ENCODE measurements around the gene GLUL.
A peak's percentile ranks its signal among the peaks of the same experiment; 100 is the strongest.
"Not testable (repeated sequence)": the region's sequence is repeated elsewhere in the genome, so short reads cannot be mapped to it uniquely, and the experiment has no call there.

Gene GLUL

DNA sequence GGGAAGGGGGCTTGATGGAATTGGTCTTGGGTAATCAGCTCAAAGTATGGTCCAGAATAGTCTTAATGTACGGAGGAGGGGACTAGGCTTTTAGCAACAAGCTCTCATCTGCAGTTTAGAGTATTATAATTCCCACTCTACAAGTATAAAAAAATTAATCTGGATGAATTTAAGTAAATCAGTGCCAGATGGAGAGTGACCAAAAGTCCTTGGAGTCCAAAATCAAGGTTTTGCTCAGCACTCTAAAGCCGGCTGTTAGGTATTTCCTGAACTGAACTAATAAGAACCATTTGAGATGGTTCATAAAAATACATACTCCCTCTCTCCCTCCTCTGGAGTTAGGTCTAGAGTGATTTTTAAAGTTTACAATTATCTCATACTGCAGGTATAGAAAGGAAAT is 23.7 kb downstream of the GLUL start:
- DNase-seq = no peak

DNA sequence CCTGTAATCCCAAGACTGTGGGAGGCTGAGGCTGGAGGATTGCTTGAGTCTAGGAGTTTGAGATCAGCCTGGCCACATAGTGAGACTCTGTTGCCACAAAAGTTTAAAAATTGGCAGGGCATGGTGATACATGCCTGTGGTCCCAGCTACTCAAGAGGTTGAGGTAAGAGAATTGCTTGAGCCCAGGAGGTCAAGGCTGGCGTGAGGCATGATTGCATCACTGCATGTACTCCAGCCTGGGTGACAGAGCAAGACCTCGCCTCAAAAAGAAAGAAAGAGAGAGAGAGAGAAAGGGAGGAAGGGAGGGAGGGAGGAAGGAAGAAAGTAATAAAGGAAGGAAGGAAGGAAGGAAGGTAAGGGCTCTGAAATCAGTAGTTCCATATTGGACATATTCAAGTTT is 25.0 kb downstream of the GLUL start:
- DNase-seq = no peak

DNA sequence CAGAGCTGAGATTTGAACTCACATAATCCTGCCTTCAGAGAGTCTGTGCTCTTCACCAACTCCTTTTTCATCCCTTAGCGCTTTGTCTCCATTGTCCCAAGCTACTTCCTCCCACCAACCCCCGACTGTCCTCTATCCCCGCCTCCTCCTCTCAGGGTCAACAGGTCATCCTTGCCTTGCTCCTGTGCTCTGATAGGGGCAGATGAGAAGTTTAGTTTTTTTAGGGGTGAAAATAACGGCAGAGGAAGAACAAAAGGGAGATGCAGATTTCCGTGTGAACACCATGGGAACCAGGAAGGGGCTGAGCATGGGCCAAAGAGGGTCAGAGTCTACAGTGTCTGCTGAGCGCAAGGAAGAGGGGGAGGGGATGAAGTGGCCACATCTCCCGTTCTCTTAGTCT is 31.9 kb downstream of the GLUL start:
- DNase-seq = no peak

DNA sequence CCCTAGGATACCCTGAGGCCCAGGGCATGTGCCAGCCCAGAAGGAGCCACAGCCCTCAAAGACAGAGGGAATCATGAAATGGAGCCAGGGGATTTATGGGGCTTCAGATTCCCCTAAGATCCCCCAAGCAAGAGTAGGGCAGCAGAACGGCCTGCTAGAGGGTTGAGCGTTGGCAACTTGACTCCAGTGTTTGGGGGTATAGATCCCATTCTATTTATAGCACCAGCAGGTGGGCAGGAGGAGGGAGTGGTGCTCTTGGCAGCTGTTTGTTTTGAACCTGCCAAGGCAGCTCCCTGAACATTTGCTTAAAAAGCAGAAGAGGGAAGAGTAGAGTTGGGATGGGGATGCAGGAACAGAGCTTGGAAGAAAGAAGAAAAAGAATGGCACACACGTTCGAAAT is 33.7 kb downstream of the GLUL start:
- DNase-seq = no peak

DNA sequence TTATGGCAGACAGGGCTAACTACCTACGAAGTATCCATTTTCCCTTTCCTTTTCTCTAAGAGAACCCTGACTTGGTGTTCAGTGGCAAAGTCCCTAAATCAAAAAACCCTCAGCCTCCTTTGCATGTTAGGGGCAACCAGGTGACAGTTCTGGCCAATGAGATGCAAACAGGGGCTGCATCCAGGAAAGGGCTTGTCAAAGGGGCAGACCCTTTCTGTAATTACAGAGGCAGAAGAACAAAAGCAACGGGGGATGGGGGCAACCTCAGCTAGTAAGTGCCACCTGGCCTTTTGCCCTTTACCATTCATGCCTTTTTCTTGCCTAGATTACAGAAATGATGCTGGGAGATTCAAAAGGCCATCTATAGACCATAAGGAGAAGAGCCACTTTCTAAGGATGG is 34.4 kb downstream of the GLUL start:
- no peak for DNase-seq

DNA sequence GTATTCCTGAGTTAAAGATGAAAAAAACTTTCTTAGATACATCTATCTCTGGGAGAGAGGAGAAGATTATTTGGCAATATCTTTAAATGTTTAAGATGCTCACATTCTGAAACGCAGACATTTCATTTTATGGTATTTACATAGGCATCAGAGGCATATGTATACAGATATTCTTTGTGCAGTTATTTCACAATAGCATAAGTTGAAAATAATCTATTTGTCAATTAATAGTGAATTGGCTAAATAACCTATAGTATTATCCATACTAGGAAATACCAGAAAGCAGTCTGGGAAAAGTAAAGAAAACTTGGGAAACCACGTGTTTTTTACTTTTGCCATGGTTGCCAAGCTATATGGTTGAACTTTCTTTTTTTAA is 35.9 kb downstream of the GLUL start:
- DNase-seq = no peak

DNA sequence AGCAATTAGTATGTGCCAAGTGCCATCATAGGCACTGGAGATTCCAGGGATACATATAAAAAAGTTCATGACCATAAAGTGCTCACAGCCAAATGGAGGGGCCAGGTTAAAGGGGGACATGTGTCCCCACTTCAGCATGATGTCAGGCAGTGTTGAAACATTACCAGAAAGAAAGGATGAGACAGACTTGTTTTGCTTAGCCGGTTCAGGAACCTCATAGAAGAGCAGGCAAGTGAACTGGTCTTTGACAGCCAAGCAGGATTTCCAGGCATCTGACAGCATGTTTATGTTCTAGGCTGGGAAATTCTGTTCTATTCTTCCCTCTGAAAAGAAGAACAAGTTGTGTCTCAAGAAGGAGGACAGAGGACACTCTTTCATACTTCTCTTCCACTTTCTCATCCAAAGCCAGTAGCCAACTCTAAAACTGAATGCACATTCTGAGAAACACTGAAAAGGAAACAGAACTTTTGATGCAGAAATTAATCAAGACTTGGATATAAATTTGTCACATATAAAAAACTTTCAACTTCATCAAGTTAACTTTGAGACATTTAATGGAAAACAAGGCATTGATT is 39.7 kb downstream of the GLUL start:
- DNase-seq = no peak

DNA sequence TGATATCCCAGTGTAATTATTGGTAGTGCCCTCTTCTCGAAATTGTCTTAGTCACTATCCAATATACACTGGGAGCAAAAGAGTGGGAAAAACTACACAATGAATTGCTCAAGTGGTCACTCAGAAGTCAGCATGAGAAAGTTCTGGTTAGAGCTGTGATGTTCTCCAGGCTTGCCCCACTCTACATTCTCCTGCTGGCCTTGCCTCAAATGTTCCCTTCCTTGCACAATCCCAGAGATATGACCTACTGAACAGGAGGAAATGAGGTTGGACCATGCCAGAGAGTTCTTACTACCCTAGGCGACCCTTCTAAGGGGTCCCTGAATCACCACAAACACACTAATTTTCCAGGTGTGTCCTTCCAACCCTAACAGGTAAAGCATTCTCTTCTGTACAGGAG is 40.8 kb downstream of the GLUL start:
- peak in 2 of 3 donors; percentile 4 to 14 for DNase-seq

DNA sequence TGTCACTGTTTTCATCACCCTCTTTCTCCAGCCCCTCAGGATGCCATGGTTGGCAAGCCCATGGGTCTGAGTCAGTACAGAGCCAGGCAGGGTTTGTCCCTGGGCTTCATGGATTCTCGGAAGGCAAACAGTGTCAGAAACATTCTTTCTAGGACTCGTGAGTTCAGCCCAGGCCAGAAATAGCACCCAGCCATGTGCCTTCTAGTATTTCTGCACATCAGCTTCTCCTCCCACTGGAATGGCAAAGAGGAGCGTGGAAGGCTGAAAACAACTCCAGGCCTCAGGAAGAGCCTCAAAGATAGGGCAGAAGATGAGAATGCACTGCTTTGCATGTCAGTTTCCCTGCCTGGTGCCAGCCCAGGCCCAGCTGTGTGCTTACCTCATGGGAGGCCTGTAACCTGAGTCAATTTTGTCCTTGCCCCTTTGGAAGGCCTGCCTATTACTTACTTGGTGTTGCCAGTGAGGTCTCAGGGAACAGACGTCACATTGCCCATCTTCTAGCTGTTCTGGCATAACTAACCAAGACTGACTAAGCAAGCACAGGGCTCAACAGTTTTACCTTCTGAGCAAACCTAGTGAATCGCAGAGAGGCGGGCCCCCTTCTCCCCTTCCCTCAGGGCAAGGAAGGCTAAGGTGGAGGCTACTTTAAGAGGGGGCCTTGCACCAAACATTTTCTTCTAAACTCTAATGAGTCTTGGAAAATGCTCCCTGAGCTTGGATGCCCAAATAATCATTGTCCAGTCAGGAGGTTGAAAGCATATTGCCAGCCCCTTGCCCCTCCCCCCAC is 42.4 kb downstream of the GLUL start:
- no peak for DNase-seq

DNA sequence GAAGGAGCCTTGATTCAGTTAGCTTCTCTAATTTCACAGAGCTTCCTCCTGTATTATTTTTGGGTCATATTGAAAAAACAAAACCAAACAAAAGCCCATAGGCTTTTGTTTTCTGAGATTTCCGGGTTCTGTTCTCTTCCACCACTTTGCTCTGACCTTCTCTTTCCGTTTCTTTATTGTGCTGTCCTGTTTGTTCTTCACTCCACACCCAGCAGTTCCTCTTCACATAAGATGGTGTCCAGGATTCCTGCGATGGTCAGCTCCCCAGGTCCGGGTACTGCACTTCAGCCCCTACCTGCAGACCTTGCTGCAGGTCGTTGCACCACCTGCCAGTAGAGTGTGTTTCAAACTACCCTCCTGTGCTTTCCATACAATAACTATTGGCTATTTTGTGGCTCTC is 44.6 kb downstream of the GLUL start:
- DNase-seq = no peak

DNA sequence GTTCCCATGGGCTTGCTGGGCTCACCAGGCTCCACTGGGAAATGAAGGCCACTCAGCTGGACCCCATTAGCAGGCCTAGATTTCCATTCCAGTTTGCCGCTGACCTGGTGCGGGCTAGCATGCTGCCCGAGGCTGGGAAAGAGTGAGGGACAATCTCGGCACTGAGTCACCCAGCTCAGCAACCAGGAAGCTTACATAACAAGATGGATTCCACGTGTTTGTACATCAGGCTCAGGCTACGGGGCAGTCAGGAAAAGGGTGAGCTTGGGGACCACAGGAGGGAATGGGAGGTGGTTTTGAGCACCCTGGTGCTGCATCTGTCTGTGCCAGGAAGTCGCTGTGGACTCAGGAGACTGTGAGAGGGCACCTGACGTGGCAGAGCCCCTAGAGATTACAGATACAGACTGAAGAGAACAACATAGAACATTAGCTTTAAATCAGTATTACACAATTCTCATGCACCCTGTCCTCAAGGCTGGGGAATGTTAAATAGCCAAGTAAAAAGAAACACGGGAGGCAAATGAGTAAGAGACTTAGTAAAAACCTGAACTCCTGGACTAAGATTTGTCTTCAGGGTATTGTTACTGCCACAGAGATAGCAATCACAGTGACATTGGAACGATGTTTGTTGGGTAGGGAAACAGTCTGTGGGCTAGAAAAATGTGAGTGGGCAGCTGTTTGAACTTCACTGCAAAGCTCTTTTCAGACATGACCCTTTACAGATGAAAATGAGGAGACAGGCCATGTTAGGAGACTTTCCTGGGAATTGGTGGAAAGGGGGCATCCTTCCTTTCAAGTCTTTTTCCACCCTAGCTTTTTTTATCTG is 51.1 kb downstream of the GLUL start:
- peak in 2 of 3 donors; percentile 14 for DNase-seq

DNA sequence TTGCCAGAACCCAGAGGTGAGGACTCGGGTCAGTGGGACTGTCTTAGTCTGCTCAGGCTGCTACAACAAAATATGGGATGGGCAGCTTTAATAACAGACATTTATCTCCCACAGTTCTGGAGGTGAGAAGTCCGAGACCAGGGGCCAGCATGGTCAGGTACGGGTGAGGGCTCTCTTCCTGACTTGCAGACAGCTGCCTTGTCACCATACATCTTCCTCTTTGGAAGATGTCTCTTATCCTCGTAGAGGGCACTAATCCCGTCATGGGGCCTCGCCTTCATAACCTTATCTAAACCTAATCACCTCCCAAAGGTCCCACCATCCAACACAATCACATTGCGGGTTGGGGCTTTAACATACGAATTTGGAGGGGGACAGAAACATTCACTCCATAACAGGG is 51.9 kb downstream of the GLUL start:
- no peak for DNase-seq

DNA sequence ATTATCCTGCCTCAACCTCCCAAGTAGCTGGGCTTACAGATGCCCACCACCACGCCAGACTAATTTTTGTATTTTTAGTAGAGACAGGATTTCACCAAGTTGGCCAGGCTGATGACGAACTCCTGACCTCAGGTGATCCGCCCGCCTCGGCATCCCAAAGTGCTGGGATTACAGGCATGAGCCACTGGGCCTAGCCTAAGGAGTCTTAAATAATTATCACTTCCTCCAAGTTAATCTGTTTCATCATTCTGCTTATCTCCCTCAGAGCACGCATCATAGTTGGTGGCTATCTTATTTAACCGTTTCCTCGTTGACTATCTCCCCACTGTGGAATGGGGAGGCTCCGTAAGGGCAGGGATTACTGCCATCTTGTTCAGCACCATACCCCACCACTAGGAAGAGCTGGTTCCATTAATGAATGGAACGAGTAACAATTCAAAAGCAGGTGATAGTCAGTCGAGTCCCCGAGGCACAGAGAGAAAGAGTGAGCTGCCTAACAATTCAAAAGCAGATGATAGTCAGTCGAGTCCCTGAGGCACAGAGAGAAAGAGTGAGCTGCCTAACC is 52.7 kb downstream of the GLUL start:
- DNase-seq = no peak

DNA sequence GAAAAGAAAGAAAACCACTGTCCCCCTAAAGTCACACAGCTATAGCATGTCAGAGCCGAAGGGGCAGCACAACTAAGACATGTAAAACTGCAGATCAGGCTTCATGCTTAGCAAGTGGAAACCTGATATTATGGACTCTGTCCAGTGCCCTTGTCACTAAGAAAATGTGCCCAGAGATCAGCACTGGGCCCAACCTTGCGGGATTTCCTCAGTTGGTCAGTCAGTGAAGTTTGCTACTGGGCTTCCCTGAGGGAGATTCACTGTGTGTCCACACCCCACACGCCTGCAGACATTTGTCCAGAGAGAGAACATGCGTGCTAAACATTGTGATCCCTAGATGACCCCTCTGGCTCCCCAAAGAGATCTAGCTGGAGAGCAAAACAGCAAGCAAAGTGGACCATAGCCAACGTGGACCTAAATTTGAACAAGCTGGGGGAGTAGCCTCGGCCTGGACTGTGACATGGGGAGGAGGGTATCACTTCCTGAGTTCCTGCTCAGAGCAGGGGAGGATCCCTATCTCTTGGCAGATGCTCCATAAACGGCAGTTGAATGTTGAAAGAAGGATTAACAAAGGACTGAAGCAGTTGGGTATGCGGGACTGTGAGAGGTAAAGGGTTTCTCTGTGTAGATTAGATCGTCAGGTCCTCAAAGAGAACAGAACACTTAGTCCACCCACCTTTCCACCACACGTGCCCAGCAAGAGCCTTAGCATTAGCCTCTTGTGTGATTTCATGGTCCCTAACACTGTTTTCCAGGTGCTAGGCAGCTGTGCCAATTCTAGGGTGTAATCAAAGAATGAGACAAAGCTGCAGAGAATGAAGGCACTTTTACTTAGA is 53.6 kb downstream of the GLUL start:
- no peak for DNase-seq

DNA sequence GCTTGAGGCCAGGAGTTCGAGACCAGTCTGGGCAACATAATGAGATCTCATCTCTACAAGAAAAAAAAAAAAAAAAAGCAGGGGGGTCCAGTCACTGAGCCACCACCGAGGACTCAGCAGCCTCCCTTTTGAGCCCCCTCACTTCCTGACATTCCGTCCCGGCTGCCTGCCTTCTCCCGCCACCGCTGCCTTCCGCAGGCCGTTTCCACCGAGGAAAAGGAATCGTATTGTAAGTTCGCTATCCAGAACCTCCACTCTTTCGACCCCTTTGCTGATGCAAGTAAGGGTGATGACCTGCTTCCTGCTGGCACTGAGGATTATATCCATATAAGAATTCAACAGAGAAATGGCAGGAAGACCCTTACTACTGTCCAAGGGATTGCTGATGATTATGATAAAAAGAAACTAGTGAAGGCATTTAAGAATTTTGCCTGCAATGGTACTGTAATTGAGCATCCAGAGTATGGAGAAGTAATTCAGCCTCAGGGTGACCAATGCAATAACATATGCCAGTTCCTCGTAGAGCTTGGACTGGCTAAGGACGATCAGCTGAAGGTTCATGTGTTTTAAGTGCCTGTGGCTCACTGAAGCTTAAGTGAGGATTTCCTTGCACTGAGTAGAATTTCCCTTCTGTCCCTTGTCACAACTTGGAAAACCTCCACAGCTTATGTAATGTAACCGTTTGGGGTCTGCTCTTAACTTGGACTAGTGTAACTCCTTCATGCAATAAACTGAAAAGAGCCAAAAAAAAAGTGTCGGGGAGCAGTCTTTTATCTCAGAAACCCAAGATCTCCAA is 55.6 kb downstream of the GLUL start:
- peak in 1 of 3 donors; percentile 6 for DNase-seq

DNA sequence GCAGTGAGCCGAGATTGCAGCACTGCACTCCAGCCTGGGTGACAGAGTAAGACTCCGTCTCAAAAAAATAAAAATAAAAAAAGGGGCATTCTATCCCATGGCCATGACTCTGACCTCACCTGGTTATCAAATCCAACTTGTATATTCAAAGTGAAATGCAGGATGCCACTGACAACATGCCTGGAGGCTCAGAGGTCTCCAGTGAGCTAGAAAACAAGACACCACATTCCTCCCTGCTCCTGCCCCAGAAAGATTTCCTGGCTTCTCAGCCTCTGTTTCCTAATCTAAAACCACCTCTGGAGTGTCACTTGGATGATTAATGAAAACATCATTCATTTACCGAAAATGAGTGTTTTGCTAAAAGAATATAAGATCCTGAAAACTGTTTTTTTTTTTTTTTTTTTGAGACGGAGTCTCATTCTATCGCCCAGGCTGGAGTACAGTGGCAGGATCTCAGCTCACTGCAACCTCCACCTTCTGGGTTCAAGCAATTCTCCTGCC is 58.5 kb downstream of the GLUL start:
- not testable (repeated sequence) for DNase-seq

DNA sequence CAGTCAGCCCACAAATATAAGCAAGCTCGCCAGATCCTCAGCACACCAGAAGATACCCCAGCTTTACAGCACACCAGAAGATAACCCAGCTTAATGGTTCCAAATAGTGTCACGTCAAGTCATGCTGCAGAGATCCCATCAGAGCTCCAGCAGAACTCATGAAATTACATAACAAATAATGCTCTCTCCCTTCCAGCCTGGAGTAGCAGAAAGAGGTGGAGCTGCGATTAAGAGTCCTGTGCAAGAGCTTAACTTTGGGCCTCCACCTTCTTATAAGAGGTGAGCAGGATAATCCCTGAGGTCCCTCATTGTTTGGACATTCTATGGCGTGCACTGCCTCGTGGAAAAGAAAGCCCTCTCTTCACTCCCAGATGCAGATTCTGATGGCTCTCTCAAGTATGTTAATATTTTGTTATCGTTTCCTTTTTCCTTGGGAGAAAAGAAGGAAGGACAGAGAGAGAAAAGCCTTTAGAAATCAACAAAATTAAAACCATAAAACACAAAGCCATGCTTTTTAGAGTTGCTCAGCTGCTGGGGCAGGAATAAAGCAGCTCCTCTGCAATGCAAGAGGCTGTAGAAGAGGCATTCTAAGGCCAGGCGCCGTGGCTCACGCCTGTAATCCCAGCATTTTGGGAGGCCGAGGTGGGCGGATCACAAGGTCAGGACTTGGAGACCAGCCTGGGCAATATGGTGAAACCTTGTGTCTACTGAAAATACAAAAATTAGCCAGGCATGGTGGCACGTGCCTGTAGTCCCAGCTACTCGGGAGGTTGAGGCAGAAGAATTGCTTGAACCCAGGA is 59.1 kb downstream of the GLUL start:
- DNase-seq = no peak

Data from suppressor macrophage treated with lipopolysaccharide for 1 hour (primary cell).